ENCODE results near the gene KIR2DL4.
"Not testable (repeated sequence)": the region's sequence is repeated elsewhere in the genome, so short reads cannot be mapped to it uniquely, and the experiment has no call there.

KIR2DL4 gene

GRCh38 chr19:54775095-54775815 lies 28.2 kb upstream of the KIR2DL4 start:
- not testable (repeated sequence) for H3K9me3 ChIP-seq (ENCODE audit: control insufficient read depth, low read length); DNase-seq; H3K27me3 ChIP-seq (replicated peaks; ENCODE audit: control insufficient read depth, insufficient read depth, low read length, poor library complexity, severe bottlenecking); H3K36me3 ChIP-seq (ENCODE audit: control insufficient read depth, insufficient read depth, low read length); H3K27ac ChIP-seq (ENCODE audit: insufficient read depth, low read length, poor library complexity, severe bottlenecking); H3K4me3 ChIP-seq (ENCODE audit: insufficient read depth, low read depth, low read length, poor library complexity, severe bottlenecking); H3K4me1 ChIP-seq (ENCODE audit: control insufficient read depth, insufficient read depth, low read length, poor library complexity, severe bottlenecking)

- H3K36me3 ChIP-seq (ENCODE audit: control insufficient read depth, insufficient read depth, low read length); DNase-seq; H3K4me3 ChIP-seq (ENCODE audit: insufficient read depth, low read depth, low read length, poor library complexity, severe bottlenecking); H3K4me1 ChIP-seq (ENCODE audit: control insufficient read depth, insufficient read depth, low read length, poor library complexity, severe bottlenecking); H3K27ac ChIP-seq (ENCODE audit: insufficient read depth, low read length, poor library complexity, severe bottlenecking); H3K9me3 ChIP-seq (ENCODE audit: control insufficient read depth, low read length); H3K27me3 ChIP-seq (replicated peaks; ENCODE audit: control insufficient read depth, insufficient read depth, low read length, poor library complexity, severe bottlenecking): not testable (repeated sequence)
These were observed 27.6 kb upstream of the KIR2DL4 start for GRCh38 chr19:54775830-54776229.

GRCh38 chr19:54777851-54778250 lies 25.6 kb upstream of the KIR2DL4 start:
- not testable (repeated sequence) for H3K4me1 ChIP-seq (ENCODE audit: control insufficient read depth, insufficient read depth, low read length, poor library complexity, severe bottlenecking); H3K4me3 ChIP-seq (ENCODE audit: insufficient read depth, low read depth, low read length, poor library complexity, severe bottlenecking); H3K27me3 ChIP-seq (replicated peaks; ENCODE audit: control insufficient read depth, insufficient read depth, low read length, poor library complexity, severe bottlenecking); DNase-seq; H3K36me3 ChIP-seq (ENCODE audit: control insufficient read depth, insufficient read depth, low read length); H3K9me3 ChIP-seq (ENCODE audit: control insufficient read depth, low read length); H3K27ac ChIP-seq (ENCODE audit: insufficient read depth, low read length, poor library complexity, severe bottlenecking)

GRCh38 chr19:54778896-54779295 lies 24.5 kb upstream of the KIR2DL4 start:
- not testable (repeated sequence) for H3K27me3 ChIP-seq (replicated peaks; ENCODE audit: control insufficient read depth, insufficient read depth, low read length, poor library complexity, severe bottlenecking); H3K9me3 ChIP-seq (ENCODE audit: control insufficient read depth, low read length); DNase-seq; H3K4me1 ChIP-seq (ENCODE audit: control insufficient read depth, insufficient read depth, low read length, poor library complexity, severe bottlenecking); H3K36me3 ChIP-seq (ENCODE audit: control insufficient read depth, insufficient read depth, low read length); H3K4me3 ChIP-seq (ENCODE audit: insufficient read depth, low read depth, low read length, poor library complexity, severe bottlenecking); H3K27ac ChIP-seq (ENCODE audit: insufficient read depth, low read length, poor library complexity, severe bottlenecking)

DNA sequence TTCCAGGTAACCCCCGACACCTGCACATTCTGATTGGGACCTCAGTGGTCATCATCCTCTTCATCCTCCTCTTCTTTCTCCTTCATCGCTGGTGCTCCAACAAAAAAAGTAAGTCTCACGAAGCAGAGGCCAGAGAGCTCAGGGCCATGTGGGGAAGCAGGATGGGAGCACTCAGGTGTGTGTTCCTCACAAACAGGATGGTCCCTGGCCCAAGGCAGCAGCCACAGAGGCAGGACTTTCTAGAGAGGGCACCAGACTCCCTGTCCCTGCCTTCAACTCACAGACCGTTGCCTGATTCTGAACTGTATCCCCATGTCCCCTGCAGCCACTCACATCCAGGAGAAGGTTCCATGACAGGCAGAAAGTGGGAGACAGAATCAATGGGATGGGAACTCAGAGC lies 20.5 kb upstream of the KIR2DL4 start:
- H3K27me3 ChIP-seq (replicated peaks; ENCODE audit: control insufficient read depth, insufficient read depth, low read length, poor library complexity, severe bottlenecking); H3K4me3 ChIP-seq (ENCODE audit: insufficient read depth, low read depth, low read length, poor library complexity, severe bottlenecking); H3K9me3 ChIP-seq (ENCODE audit: control insufficient read depth, low read length); H3K27ac ChIP-seq (ENCODE audit: insufficient read depth, low read length, poor library complexity, severe bottlenecking); H3K36me3 ChIP-seq (ENCODE audit: control insufficient read depth, insufficient read depth, low read length); DNase-seq; H3K4me1 ChIP-seq (ENCODE audit: control insufficient read depth, insufficient read depth, low read length, poor library complexity, severe bottlenecking): not testable (repeated sequence)

GRCh38 chr19:54786091-54786723 lies 17.2 kb upstream of the KIR2DL4 start:
- H3K4me1 ChIP-seq (ENCODE audit: control insufficient read depth, insufficient read depth, low read length, poor library complexity, severe bottlenecking); H3K4me3 ChIP-seq (ENCODE audit: insufficient read depth, low read depth, low read length, poor library complexity, severe bottlenecking); H3K27me3 ChIP-seq (replicated peaks; ENCODE audit: control insufficient read depth, insufficient read depth, low read length, poor library complexity, severe bottlenecking); H3K27ac ChIP-seq (ENCODE audit: insufficient read depth, low read length, poor library complexity, severe bottlenecking); H3K9me3 ChIP-seq (ENCODE audit: control insufficient read depth, low read length); H3K36me3 ChIP-seq (ENCODE audit: control insufficient read depth, insufficient read depth, low read length); DNase-seq: not testable (repeated sequence)

- not testable (repeated sequence) for H3K4me3 ChIP-seq (ENCODE audit: insufficient read depth, low read depth, low read length, poor library complexity, severe bottlenecking); DNase-seq; H3K9me3 ChIP-seq (ENCODE audit: control insufficient read depth, low read length); H3K27ac ChIP-seq (ENCODE audit: insufficient read depth, low read length, poor library complexity, severe bottlenecking); H3K4me1 ChIP-seq (ENCODE audit: control insufficient read depth, insufficient read depth, low read length, poor library complexity, severe bottlenecking); H3K36me3 ChIP-seq (ENCODE audit: control insufficient read depth, insufficient read depth, low read length); H3K27me3 ChIP-seq (replicated peaks; ENCODE audit: control insufficient read depth, insufficient read depth, low read length, poor library complexity, severe bottlenecking)
These were observed 15.3 kb upstream of the KIR2DL4 start for GRCh38 chr19:54788154-54788553.

GRCh38 chr19:54790711-54791110 lies 12.7 kb upstream of the KIR2DL4 start:
- no peaks in the 10 kb centered on the region for H3K27me3 ChIP-seq (replicated peaks; ENCODE audit: control insufficient read depth, insufficient read depth, low read length, poor library complexity, severe bottlenecking)
- H3K27ac ChIP-seq (ENCODE audit: insufficient read depth, low read length, poor library complexity, severe bottlenecking): no peak overlapping the region
- H3K36me3 ChIP-seq (ENCODE audit: control insufficient read depth, insufficient read depth, low read length): no peaks in the 10 kb centered on the region
- H3K4me3 ChIP-seq (ENCODE audit: insufficient read depth, low read depth, low read length, poor library complexity, severe bottlenecking): no peak overlapping the region
- H3K9me3 ChIP-seq (ENCODE audit: control insufficient read depth, low read length): no peaks in the 10 kb centered on the region
- DNase-seq: no peak
- H3K4me1 ChIP-seq (ENCODE audit: control insufficient read depth, insufficient read depth, low read length, poor library complexity, severe bottlenecking): no peaks in the 10 kb centered on the region

DNA sequence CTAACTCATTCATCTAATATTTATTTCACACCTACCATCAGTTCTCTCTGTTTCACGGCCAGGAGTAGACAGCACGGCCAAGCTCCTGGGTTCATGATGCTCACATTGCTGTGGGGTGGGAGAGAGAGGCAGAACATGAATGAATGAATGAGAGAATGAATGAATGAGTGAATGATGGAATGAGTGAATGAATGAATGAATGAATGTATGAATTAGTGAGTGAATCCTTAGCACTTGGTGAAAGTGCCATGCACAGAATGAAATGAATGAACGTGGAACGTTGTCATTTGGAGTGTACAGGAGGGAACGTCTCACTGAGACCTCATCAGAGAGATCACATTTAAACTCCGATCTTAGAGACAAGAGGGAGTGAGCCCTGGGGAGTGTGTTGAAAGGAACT lies 11.9 kb upstream of the KIR2DL4 start:
- no peaks in the 10 kb centered on the region for H3K36me3 ChIP-seq (ENCODE audit: control insufficient read depth, insufficient read depth, low read length)
- H3K4me3 ChIP-seq (ENCODE audit: insufficient read depth, low read depth, low read length, poor library complexity, severe bottlenecking): no peak overlapping the region
- no peak overlapping the region for H3K27ac ChIP-seq (ENCODE audit: insufficient read depth, low read length, poor library complexity, severe bottlenecking)
- H3K4me1 ChIP-seq (ENCODE audit: control insufficient read depth, insufficient read depth, low read length, poor library complexity, severe bottlenecking): no peaks in the 10 kb centered on the region
- no peaks in the 10 kb centered on the region for H3K9me3 ChIP-seq (ENCODE audit: control insufficient read depth, low read length)
- no peaks in the 10 kb centered on the region for H3K27me3 ChIP-seq (replicated peaks; ENCODE audit: control insufficient read depth, insufficient read depth, low read length, poor library complexity, severe bottlenecking)
- no peak for DNase-seq

- no peaks in the 10 kb centered on the region for H3K9me3 ChIP-seq (ENCODE audit: control insufficient read depth, low read length)
- H3K36me3 ChIP-seq (ENCODE audit: control insufficient read depth, insufficient read depth, low read length): no peaks in the 10 kb centered on the region
- peak overlapping the region; percentile 33 for H3K4me3 ChIP-seq (ENCODE audit: insufficient read depth, low read depth, low read length, poor library complexity, severe bottlenecking)
- DNase-seq: no peak
- H3K27ac ChIP-seq (ENCODE audit: insufficient read depth, low read length, poor library complexity, severe bottlenecking): no peak overlapping the region
- H3K27me3 ChIP-seq (replicated peaks; ENCODE audit: control insufficient read depth, insufficient read depth, low read length, poor library complexity, severe bottlenecking): no peaks in the 10 kb centered on the region
- no peaks in the 10 kb centered on the region for H3K4me1 ChIP-seq (ENCODE audit: control insufficient read depth, insufficient read depth, low read length, poor library complexity, severe bottlenecking)
These were observed 10.6 kb upstream of the KIR2DL4 start for GRCh38 chr19:54792814-54793213.
